NOMO-1 treated with dmso at 0.1 percent for 144 hours (cell line): Measurements from ENCODE around the gene DCUN1D4.

Experiments used
- DNase-seq: peaks from one replicate; lab custom pipeline; 2025; ENCODE audit not compliant: unreplicated experiment; lab: John Stamatoyannopoulos, UW

The DCUN1D4 gene

DNA sequence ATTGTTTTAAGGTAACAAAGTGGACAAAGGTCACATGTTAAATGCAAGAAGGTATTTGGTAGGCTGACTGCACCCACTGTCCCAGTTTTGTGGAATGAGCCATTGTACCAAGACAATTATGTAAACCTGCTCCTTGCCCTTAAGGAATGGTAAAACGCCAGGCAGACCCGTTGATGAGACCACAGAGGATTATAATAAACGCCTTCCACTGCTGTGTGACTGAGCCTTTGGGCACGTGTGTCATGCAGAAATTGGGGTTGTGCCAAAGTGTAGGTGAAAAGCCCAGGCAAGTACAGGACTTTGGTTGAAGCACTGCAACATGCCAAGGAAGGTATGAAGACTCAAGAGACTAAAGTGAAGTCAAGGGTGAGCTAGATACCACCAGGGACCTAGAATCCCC lies 117.5 kb downstream of the DCUN1D4 start:
- DNase-seq = no peak

- no peak for DNase-seq
Observed at GRCh38 chr4:51963841-51964517, 121.0 kb downstream of the DCUN1D4 start.

DNA sequence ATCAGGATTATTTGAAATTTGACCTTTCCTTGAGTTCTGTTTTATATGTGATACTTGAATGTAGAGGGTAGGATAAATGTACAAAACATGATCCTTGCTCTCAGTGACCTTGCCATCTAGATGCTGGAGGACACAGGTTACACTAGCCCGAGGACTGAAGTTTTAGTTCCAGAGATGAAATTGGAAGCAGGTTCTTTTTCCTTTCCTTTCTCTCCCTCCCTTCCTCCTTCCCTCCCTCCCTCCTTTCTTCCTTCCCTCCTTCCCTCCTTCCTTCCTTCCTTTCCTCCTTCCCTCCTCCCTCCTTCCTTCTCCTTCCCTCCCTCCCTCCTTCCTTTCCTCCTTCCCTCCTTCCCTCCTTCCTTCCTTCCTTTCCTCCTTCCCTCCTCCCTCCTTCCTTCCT lies 122.9 kb downstream of the DCUN1D4 start:
- no peak for DNase-seq
